IMR-90 (cell line): ENCODE results near the gene UCHL1.

Experiments used
- CEBPB ChIP-seq: IDR thresholded peaks from 2 replicates; pipeline ENCODE4 v1.6.1; 2012; ENCODE audit warnings: low read depth, low read length, improper control_type of control experiment
- MXI1 ChIP-seq: IDR thresholded peaks from 2 replicates; pipeline ENCODE4 v1.6.1; 2012; ENCODE audit warnings: low read depth, mild to moderate bottlenecking, low read length, moderate library complexity, borderline replicate concordance
- POLR2A ChIP-seq: IDR thresholded peaks from 2 replicates; pipeline ENCODE4 v1.6.1; 2012; ENCODE audit warnings: mild to moderate bottlenecking, low read depth, low read length
- RAD21 ChIP-seq: IDR thresholded peaks from 2 replicates; pipeline ENCODE4 v1.6.1; 2012; ENCODE audit warnings: low read length, improper control_type of control experiment
- TF ChIP-seq, protein P1 (sequence below): conservative IDR thresholded peaks from 2 replicates; pipeline ENCODE4 v1.5.1; 2012; ENCODE audit warnings: mild to moderate bottlenecking, low read depth, low read length, improper control_type of control experiment
- TF ChIP-seq, protein P2 (sequence below): fragments of 150-350 bp; IDR thresholded peaks from 2 replicates; pipeline ENCODE4 v1.6.1; 2016; ENCODE audit warnings: low read depth, mild to moderate bottlenecking, low read length, moderate library complexity, borderline replicate concordance
- TF ChIP-seq, protein P3 (sequence below): fragments of 150-350 bp; IDR thresholded peaks from 2 replicates; pipeline ENCODE4 v1.6.1; 2017; ENCODE audit warnings: mild to moderate bottlenecking, antibody characterized with exemption, low read length, low read depth

DNA sequence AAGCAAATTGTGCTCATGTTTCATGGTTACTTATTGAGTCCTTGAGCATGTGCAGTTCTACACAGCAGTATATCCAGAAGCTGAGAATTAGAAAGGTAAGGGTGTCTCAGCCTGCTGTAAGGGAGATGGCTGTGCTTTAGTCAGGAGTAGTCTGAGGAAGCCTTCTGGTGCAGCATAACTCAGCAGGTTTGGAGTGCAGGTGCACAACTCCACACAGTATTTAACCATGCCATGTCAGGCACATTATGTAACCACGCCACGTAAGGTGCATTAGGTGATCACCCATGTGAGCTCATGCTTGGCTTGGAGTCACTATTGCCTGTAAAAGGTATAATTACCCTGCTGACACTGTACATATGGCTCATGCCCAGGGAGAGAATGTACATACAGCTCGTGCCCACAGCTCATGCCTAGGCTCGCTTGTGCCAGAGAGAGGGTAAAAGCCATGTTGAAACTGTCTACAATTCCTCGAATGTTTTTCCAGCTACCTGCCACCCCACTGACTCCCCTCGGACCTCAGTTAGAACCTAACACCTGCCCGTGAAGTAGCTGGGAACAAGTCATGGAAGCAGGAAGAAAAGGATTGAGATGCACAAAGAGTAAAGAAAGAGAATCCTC is 37.8 kb downstream of the UCHL1 start:
- TF ChIP-seq, protein P1, sequence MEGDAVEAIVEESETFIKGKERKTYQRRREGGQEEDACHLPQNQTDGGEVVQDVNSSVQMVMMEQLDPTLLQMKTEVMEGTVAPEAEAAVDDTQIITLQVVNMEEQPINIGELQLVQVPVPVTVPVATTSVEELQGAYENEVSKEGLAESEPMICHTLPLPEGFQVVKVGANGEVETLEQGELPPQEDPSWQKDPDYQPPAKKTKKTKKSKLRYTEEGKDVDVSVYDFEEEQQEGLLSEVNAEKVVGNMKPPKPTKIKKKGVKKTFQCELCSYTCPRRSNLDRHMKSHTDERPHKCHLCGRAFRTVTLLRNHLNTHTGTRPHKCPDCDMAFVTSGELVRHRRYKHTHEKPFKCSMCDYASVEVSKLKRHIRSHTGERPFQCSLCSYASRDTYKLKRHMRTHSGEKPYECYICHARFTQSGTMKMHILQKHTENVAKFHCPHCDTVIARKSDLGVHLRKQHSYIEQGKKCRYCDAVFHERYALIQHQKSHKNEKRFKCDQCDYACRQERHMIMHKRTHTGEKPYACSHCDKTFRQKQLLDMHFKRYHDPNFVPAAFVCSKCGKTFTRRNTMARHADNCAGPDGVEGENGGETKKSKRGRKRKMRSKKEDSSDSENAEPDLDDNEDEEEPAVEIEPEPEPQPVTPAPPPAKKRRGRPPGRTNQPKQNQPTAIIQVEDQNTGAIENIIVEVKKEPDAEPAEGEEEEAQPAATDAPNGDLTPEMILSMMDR: no peak
- TF ChIP-seq, protein P2, sequence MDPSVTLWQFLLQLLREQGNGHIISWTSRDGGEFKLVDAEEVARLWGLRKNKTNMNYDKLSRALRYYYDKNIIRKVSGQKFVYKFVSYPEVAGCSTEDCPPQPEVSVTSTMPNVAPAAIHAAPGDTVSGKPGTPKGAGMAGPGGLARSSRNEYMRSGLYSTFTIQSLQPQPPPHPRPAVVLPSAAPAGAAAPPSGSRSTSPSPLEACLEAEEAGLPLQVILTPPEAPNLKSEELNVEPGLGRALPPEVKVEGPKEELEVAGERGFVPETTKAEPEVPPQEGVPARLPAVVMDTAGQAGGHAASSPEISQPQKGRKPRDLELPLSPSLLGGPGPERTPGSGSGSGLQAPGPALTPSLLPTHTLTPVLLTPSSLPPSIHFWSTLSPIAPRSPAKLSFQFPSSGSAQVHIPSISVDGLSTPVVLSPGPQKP: no peak
- TF ChIP-seq CEBPB (no peak), POLR2A (no peak), RAD21 (no peak), MXI1 (no peak)
- TF ChIP-seq, protein P3, sequence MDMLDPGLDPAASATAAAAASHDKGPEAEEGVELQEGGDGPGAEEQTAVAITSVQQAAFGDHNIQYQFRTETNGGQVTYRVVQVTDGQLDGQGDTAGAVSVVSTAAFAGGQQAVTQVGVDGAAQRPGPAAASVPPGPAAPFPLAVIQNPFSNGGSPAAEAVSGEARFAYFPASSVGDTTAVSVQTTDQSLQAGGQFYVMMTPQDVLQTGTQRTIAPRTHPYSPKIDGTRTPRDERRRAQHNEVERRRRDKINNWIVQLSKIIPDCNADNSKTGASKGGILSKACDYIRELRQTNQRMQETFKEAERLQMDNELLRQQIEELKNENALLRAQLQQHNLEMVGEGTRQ: no peak
